ENCODE measurements around the gene UBXN7. TPM values are rescaled to one million over a fixed set of nuclear protein-coding genes. Genes with fewer than 3 reads are reported as not detected.
"Not testable (repeated sequence)": the region's sequence is repeated elsewhere in the genome, so short reads cannot be mapped to it uniquely, and the experiment has no call there.

UBXN7 gene
- total and polyA plus RNA-seq, 12 donors, result 3.5 to 82.0 (median 24.2) TPM

- intact Hi-C loops (cut with DNase I), result no loop called here
- 69 to 81% (median 77%) methylated on average over 4 of the region's 4 CpGs for WGBS, 4 donors
- no peak for TF ChIP-seq POLR2A (IDR thresholded peaks at IDR 0.05)
- TF ChIP-seq CTCF (IDR thresholded peaks at IDR 0.05), result no peak
- no peaks in the 10 kb centered on the region for H3K9me3 ChIP-seq (replicated peaks in 1 of 3)
- H3K36me3 ChIP-seq (replicated peaks in 1 of 2), result no peaks in the 10 kb centered on the region
- no peaks in the 10 kb centered on the region for H3K27me3 ChIP-seq
- no peak overlapping the region for H3K4me3 ChIP-seq
- no peaks in the 10 kb centered on the region for H3K4me1 ChIP-seq (replicated peaks in 1 of 2)
- DNase-seq, result no peak
- H3K27ac ChIP-seq, result no peak overlapping the region
Observed at GRCh38 chr3:196458063-196458462, 25.8 kb upstream of the UBXN7 start.

- H3K27ac ChIP-seq; H3K4me3 ChIP-seq; intact Hi-C loops (cut with DNase I); DNase-seq; H3K9me3 ChIP-seq (replicated peaks in 1 of 3); H3K36me3 ChIP-seq (replicated peaks in 1 of 2); H3K27me3 ChIP-seq; H3K4me1 ChIP-seq (replicated peaks in 1 of 2): not testable (repeated sequence)
- WGBS, 4 donors, result 71 to 77% (median 72%) methylated on average over 6 to 7 of the region's 7 CpGs
Observed at GRCh38 chr3:196457470-196457869, 25.2 kb upstream of the UBXN7 start.

- Histone ChIP-seq H3K27me3 (no peaks in the 10 kb centered on the region), H3K4me1 (replicated peaks in 1 of 2) (no peaks in the 10 kb centered on the region), H3K27ac (no peak overlapping the region), H3K4me3 (no peak overlapping the region), H3K36me3 (replicated peaks in 1 of 2) (no peaks in the 10 kb centered on the region), H3K9me3 (replicated peaks in 1 of 3) (no peaks in the 10 kb centered on the region)
- WGBS, 4 donors, result 94 to 100% (median 94%) methylated on average over 6 of the region's 6 CpGs
- DNase-seq, result peak in 1 of 7 donors; percentile 24
- TF ChIP-seq POLR2A (IDR thresholded peaks at IDR 0.05) (no peak), CTCF (IDR thresholded peaks at IDR 0.05) (no peak)
- intact Hi-C loops (cut with DNase I), result no loop called here
Observed at GRCh38 chr3:196454935-196455334, 22.7 kb upstream of the UBXN7 start.

GRCh38 chr3:196445391-196445790 lies 13.2 kb upstream of the UBXN7 start:
- peak in 1 of 7 donors; percentile 25 for DNase-seq

More at GRCh38 chr3:196445391-196445790, 13.2 kb upstream of the UBXN7 start:
- TF ChIP-seq CTCF (IDR thresholded peaks at IDR 0.05), result peak in 1 of 6 experiments; percentile 8
- H3K36me3 ChIP-seq (replicated peaks in 1 of 2); H3K27ac ChIP-seq; H3K4me3 ChIP-seq; H3K27me3 ChIP-seq; H3K9me3 ChIP-seq (replicated peaks in 1 of 3); intact Hi-C loops (cut with DNase I); H3K4me1 ChIP-seq (replicated peaks in 1 of 2): not testable (repeated sequence)
- 85 to 94% (median 89%) methylated on average over 6 to 7 of the region's 7 CpGs for WGBS, 4 donors

Measured in adrenal gland (tissue), 12 donors.